PC-9 (cell line): ENCODE measurements around the gene FAM237B.

Experiments used
- EZH2 ChIP-seq: fragments of 200-600 bp; sonication (generic); IDR thresholded peaks from 2 replicates; pipeline ENCODE4 v1.8.0; 2017; ENCODE audit warnings: antibody characterized with exemption, low read depth
- TF ChIP-seq, protein P1 (sequence below): fragments of 200-600 bp; sonication (generic); conservative IDR thresholded peaks from 2 replicates; pipeline ENCODE4 v1.6.1; 2017; ENCODE audit warnings: mixed run types, antibody characterized with exemption, mild to moderate bottlenecking, moderate library complexity

DNA sequence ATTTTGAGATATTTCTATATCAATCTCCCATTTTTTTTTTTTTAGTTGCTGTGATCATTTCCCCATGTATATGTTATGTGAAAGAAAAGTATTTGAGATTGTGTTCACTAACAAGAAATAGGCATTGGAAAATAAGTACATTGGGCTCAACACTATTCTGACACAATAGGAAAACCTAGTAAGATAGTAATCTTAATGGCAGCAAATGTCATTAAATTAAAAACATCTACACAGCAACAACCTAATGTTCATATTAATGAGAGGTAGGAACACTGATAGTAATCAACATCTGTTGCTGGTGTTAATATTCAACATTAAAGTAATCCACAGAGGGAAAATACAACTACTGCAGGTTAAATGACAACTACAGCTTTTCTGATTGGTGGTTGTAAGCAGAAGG is 23.9 kb upstream of the FAM237B start:
- TF ChIP-seq, protein P1, sequence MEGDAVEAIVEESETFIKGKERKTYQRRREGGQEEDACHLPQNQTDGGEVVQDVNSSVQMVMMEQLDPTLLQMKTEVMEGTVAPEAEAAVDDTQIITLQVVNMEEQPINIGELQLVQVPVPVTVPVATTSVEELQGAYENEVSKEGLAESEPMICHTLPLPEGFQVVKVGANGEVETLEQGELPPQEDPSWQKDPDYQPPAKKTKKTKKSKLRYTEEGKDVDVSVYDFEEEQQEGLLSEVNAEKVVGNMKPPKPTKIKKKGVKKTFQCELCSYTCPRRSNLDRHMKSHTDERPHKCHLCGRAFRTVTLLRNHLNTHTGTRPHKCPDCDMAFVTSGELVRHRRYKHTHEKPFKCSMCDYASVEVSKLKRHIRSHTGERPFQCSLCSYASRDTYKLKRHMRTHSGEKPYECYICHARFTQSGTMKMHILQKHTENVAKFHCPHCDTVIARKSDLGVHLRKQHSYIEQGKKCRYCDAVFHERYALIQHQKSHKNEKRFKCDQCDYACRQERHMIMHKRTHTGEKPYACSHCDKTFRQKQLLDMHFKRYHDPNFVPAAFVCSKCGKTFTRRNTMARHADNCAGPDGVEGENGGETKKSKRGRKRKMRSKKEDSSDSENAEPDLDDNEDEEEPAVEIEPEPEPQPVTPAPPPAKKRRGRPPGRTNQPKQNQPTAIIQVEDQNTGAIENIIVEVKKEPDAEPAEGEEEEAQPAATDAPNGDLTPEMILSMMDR: no peak
- TF ChIP-seq EZH2: no peak
